ENCODE data around the gene OR52I1. TPM values are rescaled to one million over a fixed set of nuclear protein-coding genes. Genes with fewer than 3 reads are reported as not detected.

OR52I1 gene, protein sequence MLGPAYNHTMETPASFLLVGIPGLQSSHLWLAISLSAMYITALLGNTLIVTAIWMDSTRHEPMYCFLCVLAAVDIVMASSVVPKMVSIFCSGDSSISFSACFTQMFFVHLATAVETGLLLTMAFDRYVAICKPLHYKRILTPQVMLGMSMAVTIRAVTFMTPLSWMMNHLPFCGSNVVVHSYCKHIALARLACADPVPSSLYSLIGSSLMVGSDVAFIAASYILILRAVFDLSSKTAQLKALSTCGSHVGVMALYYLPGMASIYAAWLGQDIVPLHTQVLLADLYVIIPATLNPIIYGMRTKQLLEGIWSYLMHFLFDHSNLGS
- total RNA-seq (2022; extraction: Qiagen RNA extraction) = not detected in 5 replicates

GRCh38 chr11:4593739-4594138, at the start of gene OR52I1:
TSS of gene OR52I1 (plus strand) at chr11:4594039. CDS start at chr11:4594039, 0 bp downstream.

DNA sequence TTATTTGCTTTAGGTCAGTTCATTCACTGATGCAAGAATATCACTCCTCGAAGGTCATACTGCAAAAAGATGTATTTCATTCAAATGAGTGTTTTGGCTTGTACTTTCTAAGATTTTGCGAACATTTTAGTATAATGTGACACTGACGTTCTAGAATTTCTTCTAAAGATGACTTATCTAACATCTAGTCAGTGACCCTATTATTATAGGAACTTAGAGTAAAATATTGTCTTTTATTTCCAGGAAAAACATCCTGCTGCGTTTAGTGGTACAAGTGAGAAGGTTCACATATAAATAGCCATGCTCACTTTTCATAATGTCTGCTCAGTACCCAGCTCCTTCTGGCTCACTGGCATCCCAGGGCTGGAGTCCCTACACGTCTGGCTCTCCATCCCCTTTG, 48.9 kb upstream of the OR52I1 start, which contains the start of gene OR52M1:
OR52M1 (plus strand) TSS at position 301 of the 400 bp plus-strand sequence; CDS start at position 301, 0 bp downstream.

GRCh38 chr11:4581443-4581842, 12.4 kb upstream of the OR52I1 start, which contains the start of gene OR52I2:
TSS of gene OR52I2 (plus strand) at chr11:4581743.

GRCh38 chr11:4607781-4608666, 14.2 kb downstream of the OR52I1 start, which contains the start of gene TRIM68:
TSS of gene TRIM68 (minus strand) at chr11:4608231. CDS start at chr11:4605504, 2,727 bp downstream.

GRCh38 chr11:4636962-4637661, 43.3 kb downstream of the OR52I1 start, which contains the start of gene OR51D1:
TSS of gene OR51D1 (plus strand) at chr11:4637477. CDS start at chr11:4639791, 2,314 bp downstream.

DNA sequence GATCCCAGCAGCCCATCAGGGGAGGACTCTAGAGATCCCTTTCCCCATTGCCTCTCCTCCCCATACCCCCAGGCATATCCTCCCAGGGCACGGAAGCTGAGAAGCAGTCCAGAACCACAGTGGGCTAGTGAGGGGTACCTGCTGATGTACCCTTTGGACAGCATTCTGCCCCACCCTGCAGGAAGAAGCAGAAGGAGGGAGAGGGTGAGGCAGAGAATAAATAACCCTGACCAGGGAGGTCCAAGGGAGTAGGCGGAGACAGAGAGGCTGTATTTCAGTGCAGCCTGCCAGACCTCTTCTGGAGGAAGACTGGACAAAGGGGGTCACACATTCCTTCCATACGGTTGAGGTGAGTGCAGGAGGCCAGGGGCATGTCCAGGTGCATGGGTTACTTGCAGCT, 49.8 kb downstream of the OR52I1 start, which contains the start of gene OR51E1:
OR51E1 (plus strand) TSS at position 301 of the 400 bp plus-strand sequence. CDS start 8,545 bp downstream, outside the sequence.

Other genes with a start within 250 kb of the OR52I1 start
- gene OR52B4, start 225.7 kb upstream of the OR52I1 start, total RNA-seq (2022; extraction: Qiagen RNA extraction) = not detected in 5 replicates
- 20.9 to 22.6 TPM (median 21.9 TPM) in 5 replicates for gene TRIM21, start 200.3 kb upstream of the OR52I1 start, total RNA-seq (2022; extraction: Qiagen RNA extraction)
- gene OR52K2, start 144.7 kb upstream of the OR52I1 start, total RNA-seq (2022; extraction: Qiagen RNA extraction) = not detected in 5 replicates
- gene OR52K1, start 111.4 kb upstream of the OR52I1 start, total RNA-seq (2022; extraction: Qiagen RNA extraction) = not detected in 5 replicates
- gene OR52M1, start 48.8 kb upstream of the OR52I1 start, total RNA-seq (2022; extraction: Qiagen RNA extraction) = not detected in 5 replicates
- not detected in 5 replicates for gene OR52I2, start 12.3 kb upstream of the OR52I1 start, total RNA-seq (2022; extraction: Qiagen RNA extraction)
- 8.3 to 10.6 TPM (median 8.9 TPM) in 5 replicates for gene TRIM68, start 14.2 kb downstream of the OR52I1 start, total RNA-seq (2022; extraction: Qiagen RNA extraction)
- gene OR51D1, start 43.4 kb downstream of the OR52I1 start, total RNA-seq (2022; extraction: Qiagen RNA extraction) = not detected in 5 replicates
- gene OR51E1, start 49.9 kb downstream of the OR52I1 start, total RNA-seq (2022; extraction: Qiagen RNA extraction) = not detected in 5 replicates
- not detected in 5 replicates for gene OR51E2, start 103.8 kb downstream of the OR52I1 start, total RNA-seq (2022; extraction: Qiagen RNA extraction)
- gene MMP26, start 110.7 kb downstream of the OR52I1 start, total RNA-seq (2022; extraction: Qiagen RNA extraction) = 0.14 TPM in 1 of 5 replicates, not detected in the others
- gene OR51F1, start 175.9 kb downstream of the OR52I1 start, total RNA-seq (2022; extraction: Qiagen RNA extraction) = not detected in 5 replicates
- gene OR52R1, start 210.3 kb downstream of the OR52I1 start, total RNA-seq (2022; extraction: Qiagen RNA extraction) = not detected in 5 replicates
- not detected in 5 replicates for gene OR51F2, start 227.3 kb downstream of the OR52I1 start, total RNA-seq (2022; extraction: Qiagen RNA extraction)